DOHH2 (cell line): ENCODE measurements around the gene LRRN3.

ENCODE experiments used
- H3F3A ChIP-seq: fragments of 200-600 bp; sonication (generic), shearing (Covaris generic); 2 replicates; pipeline ENCODE4 v1.6.0; 2016; ENCODE audit warnings: antibody characterized with exemption, mild to moderate bottlenecking; ENCODE audit not compliant: control insufficient read depth, insufficient read depth
- H3K27ac ChIP-seq: fragments of 200-600 bp; sonication (generic); 2 replicates; pipeline ENCODE4 v1.5.1; 2014; ENCODE audit warnings: low read depth, mild to moderate bottlenecking, low read length, moderate library complexity
- H3K27me3 ChIP-seq: fragments of 200-600 bp; sonication (generic); 2 replicates; pipeline ENCODE4 v1.6.1; 2014; ENCODE audit warnings: mild to moderate bottlenecking, low read length, mixed read lengths; ENCODE audit not compliant: control insufficient read depth
- H3K36me3 ChIP-seq: fragments of 200-600 bp; sonication (generic); 2 replicates; pipeline ENCODE4 v1.6.1; 2014; ENCODE audit warnings: mild to moderate bottlenecking, low read length, moderate library complexity, mixed read lengths; ENCODE audit not compliant: control insufficient read depth
- H3K4me1 ChIP-seq: fragments of 200-600 bp; sonication (generic); 2 replicates; pipeline ENCODE4 v1.6.1; 2014; ENCODE audit warnings: mild to moderate bottlenecking, low read length, mixed read lengths; ENCODE audit not compliant: control insufficient read depth
- H3K4me2 ChIP-seq: fragments of 200-600 bp; sonication (generic); 2 replicates; pipeline ENCODE4 v1.6.0; 2014; ENCODE audit warnings: mild to moderate bottlenecking, low read length, moderate library complexity
- H3K4me3 ChIP-seq: fragments of 200-600 bp; sonication (generic); 2 replicates; pipeline ENCODE4 v1.5.1; 2014; ENCODE audit warnings: mild to moderate bottlenecking, low read length, mixed read lengths
- H3K79me2 ChIP-seq: fragments of 200-600 bp; sonication (generic); 2 replicates; pipeline ENCODE4 v1.6.1; 2014; ENCODE audit warnings: mild to moderate bottlenecking, low read length, mixed read lengths; ENCODE audit not compliant: control insufficient read depth
- H3K9me2 ChIP-seq: fragments of 200-600 bp; sonication (generic); replicated peaks from 2 replicates; pipeline ENCODE4 v1.6.1; 2014; ENCODE audit warnings: mild to moderate bottlenecking, low read length, mixed read lengths; ENCODE audit not compliant: control insufficient read depth
- H3K9me3 ChIP-seq: fragments of 200-600 bp; sonication (generic); 2 replicates; pipeline ENCODE4 v1.6.1; 2014; ENCODE audit warnings: antibody characterized with exemption, low read length, mixed read lengths; ENCODE audit not compliant: control insufficient read depth, insufficient read depth
- H4K20me1 ChIP-seq: fragments of 200-600 bp; sonication (generic); 2 replicates; pipeline ENCODE4 v1.6.0; 2014; ENCODE audit warnings: low read depth, mild to moderate bottlenecking, antibody characterized with exemption, low read length, moderate library complexity; ENCODE audit not compliant: control insufficient read depth, insufficient read depth
- EZH2phosphoT487 ChIP-seq: fragments of 200-600 bp; sonication (generic); IDR thresholded peaks from 2 replicates; pipeline ENCODE4 v1.6.1; 2017; ENCODE audit warnings: borderline replicate concordance, mild to moderate bottlenecking, antibody characterized with exemption, low read length, moderate library complexity, mixed read lengths
- TF ChIP-seq, protein P1 (sequence below): fragments of 200-600 bp; sonication (generic); IDR thresholded peaks from one replicate; pipeline ENCODE4 v1.5.1; 2014; ENCODE audit warnings: antibody characterized with exemption, mild to moderate bottlenecking, low read depth, low read length; ENCODE audit not compliant: poor library complexity, severe bottlenecking

LRRN3 gene

DNA sequence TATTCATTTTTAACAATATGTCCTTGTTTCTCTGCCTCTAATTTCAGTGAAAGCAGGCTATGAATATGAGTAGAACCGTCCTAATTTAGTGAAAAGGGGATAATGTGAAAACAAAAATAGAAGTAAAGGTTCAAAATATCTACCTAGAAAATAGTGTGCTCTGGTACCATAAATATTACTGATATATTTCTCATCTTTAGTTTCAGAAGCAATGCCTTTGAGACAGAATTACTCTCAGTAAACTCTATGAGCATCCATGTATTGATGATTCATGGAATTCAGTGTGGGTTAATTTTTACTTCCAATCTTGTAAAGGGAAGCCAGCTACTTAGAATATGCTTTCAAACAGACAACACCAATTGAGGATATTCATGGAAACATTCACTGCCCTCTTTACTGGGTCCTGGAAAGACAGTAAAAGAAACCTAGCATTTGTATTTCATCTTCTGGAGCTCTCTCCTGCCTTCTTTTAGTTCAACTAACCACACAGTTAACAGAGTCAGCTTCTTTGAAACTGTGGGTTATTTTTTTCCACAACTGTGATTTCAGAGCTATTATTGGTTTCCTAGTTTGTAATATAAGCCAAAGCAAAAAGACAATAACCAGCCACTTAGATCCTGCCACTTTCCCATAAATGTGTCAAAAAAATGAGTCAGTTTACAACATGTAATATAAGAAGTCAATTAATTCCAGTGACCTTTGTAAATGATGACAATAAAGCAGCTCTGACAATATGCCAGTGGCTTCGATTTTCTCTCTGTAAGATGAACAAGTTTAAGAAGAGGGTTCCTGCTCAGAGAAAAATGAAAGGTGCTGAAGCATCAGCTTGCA, 1.7 kb downstream of the LRRN3 start:
- no peak overlapping the region for H3K27ac ChIP-seq
- no peaks in the 10 kb centered on the region for H4K20me1 ChIP-seq
- H3K79me2 ChIP-seq = no peaks in the 10 kb centered on the region
- TF ChIP-seq, protein P1, sequence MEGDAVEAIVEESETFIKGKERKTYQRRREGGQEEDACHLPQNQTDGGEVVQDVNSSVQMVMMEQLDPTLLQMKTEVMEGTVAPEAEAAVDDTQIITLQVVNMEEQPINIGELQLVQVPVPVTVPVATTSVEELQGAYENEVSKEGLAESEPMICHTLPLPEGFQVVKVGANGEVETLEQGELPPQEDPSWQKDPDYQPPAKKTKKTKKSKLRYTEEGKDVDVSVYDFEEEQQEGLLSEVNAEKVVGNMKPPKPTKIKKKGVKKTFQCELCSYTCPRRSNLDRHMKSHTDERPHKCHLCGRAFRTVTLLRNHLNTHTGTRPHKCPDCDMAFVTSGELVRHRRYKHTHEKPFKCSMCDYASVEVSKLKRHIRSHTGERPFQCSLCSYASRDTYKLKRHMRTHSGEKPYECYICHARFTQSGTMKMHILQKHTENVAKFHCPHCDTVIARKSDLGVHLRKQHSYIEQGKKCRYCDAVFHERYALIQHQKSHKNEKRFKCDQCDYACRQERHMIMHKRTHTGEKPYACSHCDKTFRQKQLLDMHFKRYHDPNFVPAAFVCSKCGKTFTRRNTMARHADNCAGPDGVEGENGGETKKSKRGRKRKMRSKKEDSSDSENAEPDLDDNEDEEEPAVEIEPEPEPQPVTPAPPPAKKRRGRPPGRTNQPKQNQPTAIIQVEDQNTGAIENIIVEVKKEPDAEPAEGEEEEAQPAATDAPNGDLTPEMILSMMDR = no peak
- TF ChIP-seq EZH2phosphoT487 = no peak
- no peak overlapping the region for H3K4me3 ChIP-seq
- H3K9me3 ChIP-seq = no peaks in the 10 kb centered on the region
- peak overlapping the region; percentile 19 for H3K4me2 ChIP-seq
- peaks cover 16% of the 10 kb centered on the region for H3K4me1 ChIP-seq
- no peaks in the 10 kb centered on the region for H3K36me3 ChIP-seq
- H3K27me3 ChIP-seq = no peaks in the 10 kb centered on the region
- H3K9me2 ChIP-seq = no peaks in the 10 kb centered on the region
- no peaks in the 10 kb centered on the region for H3F3A ChIP-seq

DNA sequence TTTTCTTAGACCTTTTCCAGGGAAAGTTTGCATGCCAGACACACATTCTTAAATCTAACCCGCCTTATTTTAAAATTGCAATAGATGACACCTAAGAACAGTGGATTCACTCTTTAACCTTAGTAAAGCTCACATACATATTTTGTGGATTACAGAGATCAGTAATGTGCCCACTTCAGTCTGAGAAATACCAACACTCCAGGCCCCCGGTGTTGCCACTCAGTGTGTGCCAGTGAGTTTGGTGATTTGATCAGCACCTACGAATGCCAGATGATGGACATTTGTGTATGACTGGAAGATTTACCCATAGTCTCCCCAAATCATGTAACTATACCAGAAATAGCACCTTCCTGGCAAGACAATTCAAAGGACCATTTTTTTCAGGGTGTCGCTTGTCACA, 2.6 kb downstream of the LRRN3 start:
- Histone ChIP-seq H3K4me3 (no peak overlapping the region), H3K4me1 (peaks cover 18% of the 10 kb centered on the region), H3F3A (no peaks in the 10 kb centered on the region)

DNA sequence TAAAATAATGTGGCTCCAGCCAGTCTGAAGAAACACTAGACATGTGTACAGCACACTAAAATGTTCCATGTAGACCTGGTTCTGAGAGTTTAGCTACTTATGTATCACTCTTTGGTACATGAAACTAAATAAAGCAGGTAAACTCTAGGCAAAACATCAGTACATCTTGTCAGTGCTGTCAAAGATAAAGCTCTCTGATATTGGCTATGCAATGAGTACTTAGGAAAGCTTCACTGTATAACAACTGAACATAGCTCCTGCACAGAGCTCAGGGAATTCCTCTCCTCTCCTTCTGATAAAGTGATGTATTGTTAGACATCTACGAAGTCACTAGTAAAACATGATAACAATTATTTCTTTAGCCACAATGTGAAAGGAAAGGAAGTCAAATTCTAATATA, 3.5 kb downstream of the LRRN3 start:
- Histone ChIP-seq H3K9me2 (no peaks in the 10 kb centered on the region), H3K36me3 (no peaks in the 10 kb centered on the region), H3K27me3 (no peaks in the 10 kb centered on the region), H3K79me2 (no peaks in the 10 kb centered on the region), H3K4me2 (no peak overlapping the region), H3K4me1 (peaks cover 22% of the 10 kb centered on the region), H4K20me1 (no peaks in the 10 kb centered on the region), H3K4me3 (no peak overlapping the region), H3K27ac (no peak overlapping the region), H3K9me3 (no peaks in the 10 kb centered on the region), H3F3A (no peaks in the 10 kb centered on the region)
- TF ChIP-seq, protein P1 = no peak
- TF ChIP-seq EZH2phosphoT487 = no peak

More for the DNA sequence above, 2.6 kb downstream of the LRRN3 start:
- Histone ChIP-seq H3K79me2 (no peaks in the 10 kb centered on the region), H3K9me3 (no peaks in the 10 kb centered on the region), H3K9me2 (no peaks in the 10 kb centered on the region), H3K4me2 (no peak overlapping the region), H3K27me3 (no peaks in the 10 kb centered on the region), H3K27ac (no peak overlapping the region), H3K36me3 (no peaks in the 10 kb centered on the region), H4K20me1 (no peaks in the 10 kb centered on the region)
- TF ChIP-seq, protein P1 = no peak
- no peak for TF ChIP-seq EZH2phosphoT487
